ENCODE data around the gene FATE1. TPM values are rescaled to one million over a fixed set of nuclear protein-coding genes. Genes with fewer than 3 reads are reported as not detected.

FATE1 gene
- total and polyA plus RNA-seq, 2 of the 8 experiments (the other 6 are each of a cell fraction or from before 2014, with no cell fraction given), result 0.12 TPM; not detected in 1

DNA sequence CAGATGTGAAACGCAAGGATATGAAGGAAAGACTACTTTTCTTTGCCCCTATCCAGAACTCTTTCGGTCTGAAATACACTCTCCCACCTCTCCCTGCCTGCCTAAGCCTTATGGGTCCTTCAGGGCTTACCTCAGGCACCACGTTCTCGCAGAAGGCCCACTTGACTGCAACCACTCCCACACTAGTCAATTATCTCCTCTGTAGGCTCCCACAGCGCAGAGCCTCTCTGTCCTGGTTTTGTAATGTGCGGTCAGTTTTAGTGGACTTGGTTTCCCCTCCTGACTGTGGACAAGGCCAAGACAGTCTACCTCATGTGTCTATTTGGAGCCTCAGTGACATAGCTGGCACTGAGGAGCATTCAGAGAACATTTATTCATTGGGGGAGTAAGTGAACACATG lies 29.8 kb downstream of the FATE1 start:
- Histone ChIP-seq H4K20me1 (replicated peaks in 1 of 2; ENCODE audit: control insufficient read depth in 1 of 2, insufficient read depth in 2 of 2, low read length in 2 of 2) (no peaks in the 10 kb centered on the region), H3K79me1 (ENCODE audit: low read depth, low read length) (no peaks in the 10 kb centered on the region), H2AFZ (ENCODE audit: low read length) (no peak overlapping the region), H4K8ac (ENCODE audit: extremely low read depth, insufficient read depth, low read length) (no peak overlapping the region), H4K91ac (replicated peaks; ENCODE audit: insufficient read length, low read length) (no peak overlapping the region), H3K27ac (ENCODE audit: low read depth, low read length) (no peak overlapping the region), H2BK120ac (replicated peaks; ENCODE audit: low read depth, low read length) (no peak overlapping the region), H3K23ac (ENCODE audit: insufficient read length) (no peak overlapping the region), H3K4me1 (replicated peaks in 1 of 4; ENCODE audit: control insufficient read depth in 3 of 4, insufficient read depth in 4 of 4, low read length in 3 of 4) (0 out of 7 replicates have a peak, but pooled peaks cover 0 to 2% (median 0%) of the 10 kb centered on the region in 4 experiments), H3K4ac (replicated peaks; ENCODE audit: insufficient read length, low read depth, low read length) (no peak overlapping the region), H3K4me2 (ENCODE audit: insufficient read depth in 1 of 2, low read depth in 2 of 2, low read length in 2 of 2) (no peak overlapping the region), H3K4me3 (ENCODE audit: extremely low read depth in 1 of 4, insufficient read depth in 2 of 4, low read depth in 3 of 4, low read length in 4 of 4) (no peak overlapping the region), H3K9ac (replicated peaks in 1 of 4; ENCODE audit: extremely low read depth in 1 of 4, low read depth in 3 of 4, low read length in 3 of 4) (no peak overlapping the region), H3K56ac (replicated peaks; ENCODE audit: insufficient read length, low read depth, low read length) (no peak overlapping the region), H2BK5ac (ENCODE audit: low read depth, low read length) (no peak overlapping the region), H2BK12ac (ENCODE audit: low read depth, low read length) (no peak overlapping the region), H2AK5ac (ENCODE audit: low read depth, low read length) (no peak overlapping the region), H3K18ac (ENCODE audit: extremely low read depth, low read length) (no peak overlapping the region), H2BK20ac (ENCODE audit: low read length) (no peak overlapping the region), H3K9me3 (ENCODE audit: insufficient read depth in 2 of 2, low read depth in 1 of 2, low read length in 1 of 2) (no peaks in the 10 kb centered on the region), H3K79me2 (ENCODE audit: control insufficient read depth in 1 of 2, insufficient read depth in 2 of 2, low read length in 2 of 2) (no peaks in the 10 kb centered on the region), H3K36me3 (ENCODE audit: control insufficient read depth in 2 of 4, insufficient read depth in 4 of 4, low read length in 3 of 4) (no peaks in the 10 kb centered on the region), H3K14ac (ENCODE audit: insufficient read length) (no peak overlapping the region), H3K23me2 (ENCODE audit: low read depth, low read length) (no peaks in the 10 kb centered on the region; the same call in 1 of the 2 replicates), H3K27me3 (replicated peaks in 1 of 4; ENCODE audit: control insufficient read depth in 3 of 4, extremely low read depth in 1 of 4, insufficient read depth in 3 of 4, low read length in 3 of 4) (no peaks in the 10 kb centered on the region), H4K5ac (ENCODE audit: insufficient read length, low read depth, low read length) (no peak overlapping the region), H2BK15ac (ENCODE audit: low read length) (no peak overlapping the region)
- POLR2A ChIA-PET (ENCODE audit: partially characterized antibody), result no interaction called here
- no peak for FAIRE-seq
- CTCF ChIA-PET (ENCODE audit: partially characterized antibody), result no interaction called here
- 89% methylated on average over 6 of the region's 6 CpGs; no CpG with 5 or more reads in 1 of the 2 experiments for whole genome bisulfite sequencing, 2 experiments (ENCODE audit: extremely low coverage in 1 of 2, insufficient coverage in 1 of 2, insufficient read length in 1 of 2, insufficient replicate concordance in 2 of 2, low coverage in 1 of 2, low lambda C conversion rate in 2 of 2, missing lambda C conversion rate in 1 of 2)
- DNase-seq (ENCODE audit: low read depth in 1 of 2, low spot score in 2 of 2), result no peak
- no peak for TF ChIP-seq POU5F1 (IDR thresholded peaks at IDR 0.05; ENCODE audit: low read depth, low read length)

Data from H1 (cell line).